Activated naive CD8-positive, alpha-beta T cell (primary cell): ENCODE results near the gene HK2.

Experiments used
- H3K27ac Mint-ChIP-seq: one replicate; pipeline ENCODE4 v1.8.0; 2021; ENCODE audit warnings: mixed read lengths
- H3K27me3 Mint-ChIP-seq: one replicate; pipeline ENCODE4 v1.8.0; 2021; ENCODE audit warnings: mixed read lengths
- H3K36me3 Mint-ChIP-seq: one replicate; pipeline ENCODE4 v1.8.0; 2021; ENCODE audit warnings: mixed read lengths
- H3K4me1 Mint-ChIP-seq: one replicate; pipeline ENCODE4 v1.8.0; 2021; ENCODE audit warnings: low read depth, mixed read lengths
- H3K4me3 Mint-ChIP-seq: one replicate; pipeline ENCODE4 v1.8.0; 2021; ENCODE audit warnings: mild to moderate bottlenecking, mixed read lengths
- H3K9me3 Mint-ChIP-seq: one replicate; pipeline ENCODE4 v1.8.0; 2021; ENCODE audit warnings: low read depth, mixed read lengths

The HK2 gene

GRCh38 chr2:74935975-74936391, 102.1 kb downstream of the HK2 start:
- no peak overlapping the region for H3K4me3 Mint-ChIP-seq
- no peaks in the 10 kb centered on the region for H3K4me1 Mint-ChIP-seq
- H3K27ac Mint-ChIP-seq: no peak overlapping the region
- no peaks in the 10 kb centered on the region for H3K27me3 Mint-ChIP-seq
- peaks cover 43% of the 10 kb centered on the region for H3K36me3 Mint-ChIP-seq
- H3K9me3 Mint-ChIP-seq: peaks cover under 1% of the 10 kb centered on the region

GRCh38 chr2:74937221-74937880, 103.4 kb downstream of the HK2 start:
- Mint-ChIP-seq H3K27me3 (no peaks in the 10 kb centered on the region), H3K27ac (no peak overlapping the region), H3K4me1 (no peaks in the 10 kb centered on the region), H3K36me3 (peaks cover 33% of the 10 kb centered on the region), H3K4me3 (no peak overlapping the region), H3K9me3 (no peaks in the 10 kb centered on the region)

GRCh38 chr2:74938264-74938663, 104.3 kb downstream of the HK2 start:
- Mint-ChIP-seq H3K4me3 (no peak overlapping the region), H3K4me1 (no peaks in the 10 kb centered on the region), H3K27me3 (no peaks in the 10 kb centered on the region), H3K9me3 (no peaks in the 10 kb centered on the region), H3K36me3 (peaks cover 30% of the 10 kb centered on the region), H3K27ac (no peak overlapping the region)

DNA sequence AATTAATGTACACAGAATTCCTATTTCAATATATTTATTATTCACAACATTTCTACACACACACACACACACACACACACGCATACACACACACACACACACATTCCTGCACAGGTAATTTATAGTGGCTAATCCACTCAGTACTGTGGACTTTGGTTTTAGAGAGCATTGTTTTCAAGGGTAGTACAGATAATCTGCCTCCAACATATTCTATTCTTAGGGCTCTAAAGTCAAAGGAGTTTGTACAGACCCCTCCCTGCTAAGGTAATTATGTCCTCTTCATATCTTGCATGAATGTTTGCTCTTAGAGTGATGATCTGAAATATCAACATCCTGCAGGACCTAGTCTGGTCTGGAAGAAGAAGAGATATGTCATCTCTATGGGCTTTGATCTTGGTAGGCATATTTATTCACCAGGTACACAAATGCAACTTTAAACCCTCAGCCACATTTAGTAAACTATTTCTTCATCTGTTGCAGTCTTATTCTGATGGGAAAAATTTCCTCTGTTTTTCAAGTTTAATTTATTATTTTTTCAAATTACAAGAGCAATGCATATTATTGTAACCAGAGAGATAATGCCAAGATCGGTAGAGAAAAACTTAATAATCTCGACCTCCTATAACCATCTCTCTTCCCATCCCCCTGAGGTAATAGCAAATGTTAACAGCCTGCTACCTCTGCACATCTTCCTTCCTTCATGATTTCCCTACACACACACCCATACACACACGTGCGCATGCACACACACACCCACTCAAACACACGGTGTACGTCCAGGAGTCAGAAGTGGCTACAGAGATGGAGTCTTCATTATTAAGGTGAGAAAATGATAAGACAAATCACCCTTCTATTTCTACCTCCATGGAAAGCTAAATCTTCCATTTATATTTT, 106.2 kb downstream of the HK2 start:
- Mint-ChIP-seq H3K4me3 (no peak overlapping the region), H3K9me3 (no peaks in the 10 kb centered on the region), H3K36me3 (peaks cover 23% of the 10 kb centered on the region), H3K4me1 (peaks cover 5% of the 10 kb centered on the region), H3K27me3 (no peaks in the 10 kb centered on the region), H3K27ac (no peak overlapping the region)

- Mint-ChIP-seq H3K27ac (no peak overlapping the region), H3K27me3 (no peaks in the 10 kb centered on the region), H3K36me3 (peaks cover 26% of the 10 kb centered on the region), H3K4me1 (peaks cover 5% of the 10 kb centered on the region), H3K4me3 (no peak overlapping the region), H3K9me3 (no peaks in the 10 kb centered on the region)
Observed at GRCh38 chr2:74941284-74941683, 107.4 kb downstream of the HK2 start.

GRCh38 chr2:74942263-74942662, 108.3 kb downstream of the HK2 start:
- H3K4me1 Mint-ChIP-seq: peaks cover 6% of the 10 kb centered on the region
- no peak overlapping the region for H3K4me3 Mint-ChIP-seq
- peaks cover 27% of the 10 kb centered on the region for H3K36me3 Mint-ChIP-seq
- H3K27ac Mint-ChIP-seq: no peak overlapping the region
- no peaks in the 10 kb centered on the region for H3K9me3 Mint-ChIP-seq
- H3K27me3 Mint-ChIP-seq: no peaks in the 10 kb centered on the region
